HPDE6-E6E7 (cell line): ENCODE measurements around the gene ZC3H7A.

ENCODE experiments used
- DNase-seq: peaks from one replicate; pipeline ENCODE4 v3.0.0; 2011; ENCODE audit warnings: missing footprints; ENCODE audit errors: extremely low spot score

ZC3H7A gene

GRCh38 chr16:11779074-11779473 lies 18.0 kb downstream of the ZC3H7A start:
- no peak for DNase-seq

- no peak for DNase-seq
These were observed 22.9 kb downstream of the ZC3H7A start for GRCh38 chr16:11774065-11774626.

- DNase-seq, result no peak
These were observed 28.2 kb downstream of the ZC3H7A start for GRCh38 chr16:11768849-11769248.

- no peak for DNase-seq
These were observed 34.6 kb downstream of the ZC3H7A start for GRCh38 chr16:11762431-11762830.

- no peak for DNase-seq
These were observed 37.1 kb downstream of the ZC3H7A start for GRCh38 chr16:11759997-11760396.

GRCh38 chr16:11759163-11759834 lies 37.8 kb downstream of the ZC3H7A start:
- no peak for DNase-seq

GRCh38 chr16:11757671-11758545 lies 39.1 kb downstream of the ZC3H7A start:
- DNase-seq, result no peak

- DNase-seq, result no peak
These were observed 40.8 kb downstream of the ZC3H7A start for GRCh38 chr16:11756248-11756647.

- no peak for DNase-seq
These were observed 41.9 kb downstream of the ZC3H7A start for GRCh38 chr16:11755022-11755760.

GRCh38 chr16:11752856-11753255 lies 44.2 kb downstream of the ZC3H7A start:
- no peak for DNase-seq

GRCh38 chr16:11750056-11750455 lies 47.0 kb downstream of the ZC3H7A start:
- no peak for DNase-seq

- no peak for DNase-seq
These were observed 48.4 kb downstream of the ZC3H7A start for GRCh38 chr16:11748404-11749254.

- no peak for DNase-seq
These were observed 49.1 kb downstream of the ZC3H7A start for GRCh38 chr16:11747949-11748403.

- DNase-seq, result no peak
These were observed 53.0 kb downstream of the ZC3H7A start for GRCh38 chr16:11744075-11744470.

- peak; percentile 9 for DNase-seq
These were observed 53.6 kb downstream of the ZC3H7A start for GRCh38 chr16:11743308-11744074.

GRCh38 chr16:11742536-11743307 lies 54.3 kb downstream of the ZC3H7A start, which contains the start of gene TXNDC11:
TXNDC11 (minus strand) TSS chr16:11742857; CDS start chr16:11742730, 127 bp downstream.
- peak; percentile 96 for DNase-seq

- peak; percentile 25 for DNase-seq
These were observed 54.9 kb downstream of the ZC3H7A start for GRCh38 chr16:11742093-11742535.

GRCh38 chr16:11740567-11740966 lies 56.5 kb downstream of the ZC3H7A start:
- DNase-seq, result no peak
